Measurements from ENCODE around the gene KIAA2012.
"Not testable (repeated sequence)": the region's sequence is repeated elsewhere in the genome, so short reads cannot be mapped to it uniquely, and the experiment has no call there.

KIAA2012 gene

GRCh38 chr2:202120828-202121227 lies 47.8 kb downstream of the KIAA2012 start:
- DNase-seq = no peak

- DNase-seq = peak; percentile 92
These were observed 48.6 kb downstream of the KIAA2012 start for GRCh38 chr2:202121532-202122162.

- no peak for DNase-seq
These were observed 49.1 kb downstream of the KIAA2012 start for GRCh38 chr2:202122163-202122540.

- DNase-seq = no peak
These were observed 50.1 kb downstream of the KIAA2012 start for GRCh38 chr2:202122980-202123720.

GRCh38 chr2:202124286-202124685 lies 51.2 kb downstream of the KIAA2012 start:
- DNase-seq = no peak

DNA sequence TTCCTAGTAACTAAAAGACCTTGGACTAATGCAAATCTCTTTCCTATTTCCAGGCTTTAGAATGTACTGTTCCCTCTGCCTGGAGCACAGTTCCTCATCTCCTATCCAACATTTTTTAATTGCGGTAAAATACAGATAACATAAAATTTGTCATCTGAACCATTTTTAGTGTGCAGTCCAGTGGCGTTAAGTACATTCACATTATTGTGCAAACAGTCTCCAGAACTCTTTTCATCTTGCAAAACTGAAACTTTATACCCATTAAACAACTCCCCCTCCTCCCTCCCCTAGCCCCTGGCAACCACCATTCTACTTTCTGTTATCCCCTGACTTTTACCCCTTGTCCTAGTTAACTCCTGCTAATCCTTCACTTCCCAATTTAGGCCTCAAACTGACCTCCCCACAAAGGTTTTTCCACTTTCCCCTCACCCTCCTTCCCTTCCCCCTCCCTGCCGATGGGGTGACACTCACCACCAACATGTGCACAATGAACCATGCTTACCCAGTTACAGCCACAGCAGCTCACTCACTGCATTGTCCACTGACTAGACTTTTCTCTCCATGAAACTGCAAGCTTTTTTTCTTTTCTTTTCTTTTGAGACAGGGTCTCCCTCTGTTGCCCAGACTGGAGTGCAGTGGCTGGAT lies 54.8 kb downstream of the KIAA2012 start:
- DNase-seq = peak; percentile 85

DNA sequence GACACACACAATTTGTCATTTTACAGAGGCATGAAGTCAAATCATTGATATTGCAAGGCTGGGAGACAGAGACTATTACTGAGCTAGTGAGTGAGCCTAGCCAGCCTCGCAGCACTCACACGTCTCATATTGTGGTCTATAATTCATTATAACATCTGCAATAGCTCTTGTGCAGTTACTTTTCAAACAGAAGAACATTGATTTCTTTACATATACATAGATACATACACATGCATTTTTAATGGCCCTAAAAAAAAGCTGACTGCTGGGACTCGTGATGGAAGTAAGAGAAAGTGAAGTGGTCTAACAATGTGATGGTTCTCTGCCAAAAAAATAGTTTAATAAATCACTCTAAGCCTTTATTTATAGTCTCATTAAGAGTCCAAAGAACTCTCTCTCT lies 56.8 kb downstream of the KIAA2012 start:
- no peak for DNase-seq

- DNase-seq = no peak
These were observed 60.3 kb downstream of the KIAA2012 start for GRCh38 chr2:202133200-202133908.

DNA sequence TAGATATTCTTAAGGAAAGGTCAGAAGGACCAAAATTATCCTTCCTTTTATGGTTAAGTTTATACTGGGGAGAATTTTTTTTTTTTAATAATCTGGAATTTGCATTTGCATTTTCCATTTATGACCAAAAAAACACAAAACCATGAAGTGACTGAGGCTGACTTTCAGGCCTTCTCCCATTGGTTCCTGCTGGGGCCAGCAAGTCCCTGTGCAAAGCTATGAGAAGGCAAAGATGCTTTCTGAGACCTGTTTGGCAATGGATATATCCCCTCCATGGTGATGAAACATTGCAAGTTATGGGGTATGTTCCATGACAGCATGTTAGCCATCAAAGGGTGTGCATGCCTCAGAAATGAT lies 60.8 kb downstream of the KIAA2012 start:
- no peak for DNase-seq

DNA sequence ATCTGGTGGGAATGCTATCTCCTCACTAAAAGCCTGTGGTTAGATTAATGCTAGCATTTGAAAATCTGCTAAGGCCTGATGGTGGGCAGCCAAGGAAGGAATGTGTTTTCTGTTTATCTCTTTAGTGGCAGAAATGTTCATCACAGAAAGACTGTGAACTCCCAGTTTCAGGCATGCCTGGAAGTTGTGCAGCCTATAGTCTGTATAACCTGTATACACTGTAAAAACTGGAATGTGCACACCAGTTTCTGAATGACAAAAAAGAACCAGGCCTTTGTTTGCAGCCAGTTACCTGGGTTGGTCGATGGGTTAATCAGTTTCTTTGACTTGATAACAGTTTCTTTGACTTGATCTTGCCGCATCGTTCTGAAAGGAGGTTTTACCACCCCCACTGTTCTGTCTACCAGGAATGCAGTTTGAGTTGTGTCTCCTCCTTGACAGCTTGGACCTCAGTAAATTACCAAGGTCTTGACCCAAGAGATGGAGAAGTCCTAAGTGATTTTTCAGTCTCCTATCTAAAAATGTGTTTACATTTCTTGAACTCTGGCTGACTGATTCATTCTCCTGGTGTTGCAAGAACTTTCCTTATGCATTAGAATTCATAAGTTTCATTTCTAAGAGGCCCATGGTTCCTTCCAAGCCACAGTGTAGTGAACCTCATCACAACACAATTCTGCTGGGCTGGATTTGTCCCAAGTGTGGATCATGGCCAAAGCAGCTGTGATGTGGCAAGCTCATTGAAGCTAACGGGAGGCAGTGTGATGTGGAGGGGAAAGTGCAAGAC lies 62.2 kb downstream of the KIAA2012 start:
- peak; percentile 84 for DNase-seq

DNA sequence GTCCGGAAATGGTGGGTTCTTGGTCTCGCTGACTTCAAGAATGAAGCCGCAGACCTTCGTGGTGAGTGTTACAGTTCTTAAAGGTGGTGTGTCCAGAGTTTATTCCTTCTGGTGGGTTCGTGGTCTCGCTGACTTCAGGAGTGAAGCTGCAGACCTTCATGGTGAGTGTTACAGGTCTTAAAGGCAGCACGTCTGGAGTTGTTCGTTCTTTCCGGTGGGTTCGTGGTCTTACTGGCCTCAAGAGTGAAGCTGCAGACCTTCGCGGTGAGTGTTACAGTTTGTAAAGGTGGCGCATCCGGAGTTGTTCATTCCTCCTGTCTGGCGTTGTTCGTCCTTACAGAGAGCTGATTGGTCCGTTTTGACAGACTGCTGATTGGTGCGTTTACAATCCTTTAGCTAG lies 63.0 kb downstream of the KIAA2012 start:
- not testable (repeated sequence) for DNase-seq

DNA sequence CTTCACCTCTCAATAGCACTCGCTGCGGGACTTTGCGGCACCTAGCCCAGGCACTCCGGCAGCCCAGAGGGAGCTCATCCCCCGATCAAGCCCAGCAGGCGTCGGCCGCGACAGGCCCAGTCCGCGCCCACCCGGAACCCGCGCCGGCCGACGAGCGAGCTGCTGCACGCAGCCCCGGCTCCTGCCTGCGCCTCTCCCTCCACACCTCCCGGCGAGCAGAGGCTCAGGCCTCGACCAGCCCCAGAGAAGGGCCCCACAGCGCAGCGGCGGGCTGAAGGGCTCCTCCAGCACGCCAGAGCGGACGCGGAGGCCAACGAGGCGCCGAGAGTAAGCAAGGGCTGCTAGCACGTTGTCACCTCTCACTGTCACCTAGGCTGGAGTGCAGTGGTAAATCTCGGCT lies 63.5 kb downstream of the KIAA2012 start:
- DNase-seq = no peak

GRCh38 chr2:202140522-202141252 lies 67.6 kb downstream of the KIAA2012 start:
- DNase-seq = peak; percentile 17

GRCh38 chr2:202141329-202141947 lies 68.4 kb downstream of the KIAA2012 start:
- DNase-seq = peak; percentile 37

GRCh38 chr2:202142540-202142939 lies 69.5 kb downstream of the KIAA2012 start:
- no peak for DNase-seq

GRCh38 chr2:202147775-202148174 lies 74.7 kb downstream of the KIAA2012 start:
- no peak for DNase-seq

DNA sequence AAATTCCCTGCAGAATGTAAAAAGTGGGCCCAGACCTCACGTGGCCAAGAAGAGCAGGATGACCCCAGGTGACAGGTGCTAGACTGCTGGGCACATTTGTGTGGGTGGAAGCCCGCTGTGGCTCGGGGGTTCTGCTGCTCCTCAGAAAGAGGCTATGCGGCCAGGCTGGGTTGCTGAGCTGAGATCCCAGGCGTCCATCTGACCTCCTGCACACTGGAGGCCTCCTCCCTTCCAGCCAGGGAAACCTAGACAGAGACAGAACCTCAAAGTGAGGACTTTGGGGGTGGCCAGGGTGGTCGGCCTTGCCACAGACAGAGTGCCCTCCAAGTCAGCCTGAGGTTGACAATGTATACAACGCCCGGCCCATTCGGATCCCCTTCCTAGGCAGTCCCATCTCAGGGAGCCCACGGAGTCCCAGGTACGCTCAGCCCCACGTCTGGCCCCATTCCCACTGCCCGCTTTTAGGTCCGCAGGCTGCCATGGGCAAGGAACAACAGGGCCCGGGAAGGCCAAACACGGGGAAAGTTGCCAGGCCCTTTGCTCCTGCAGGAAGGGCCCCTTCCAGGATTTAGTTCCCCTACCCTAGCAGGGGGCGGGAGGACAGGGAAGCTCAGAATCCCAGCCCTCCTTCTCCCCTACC lies 75.6 kb downstream of the KIAA2012 start:
- DNase-seq = no peak

DNA sequence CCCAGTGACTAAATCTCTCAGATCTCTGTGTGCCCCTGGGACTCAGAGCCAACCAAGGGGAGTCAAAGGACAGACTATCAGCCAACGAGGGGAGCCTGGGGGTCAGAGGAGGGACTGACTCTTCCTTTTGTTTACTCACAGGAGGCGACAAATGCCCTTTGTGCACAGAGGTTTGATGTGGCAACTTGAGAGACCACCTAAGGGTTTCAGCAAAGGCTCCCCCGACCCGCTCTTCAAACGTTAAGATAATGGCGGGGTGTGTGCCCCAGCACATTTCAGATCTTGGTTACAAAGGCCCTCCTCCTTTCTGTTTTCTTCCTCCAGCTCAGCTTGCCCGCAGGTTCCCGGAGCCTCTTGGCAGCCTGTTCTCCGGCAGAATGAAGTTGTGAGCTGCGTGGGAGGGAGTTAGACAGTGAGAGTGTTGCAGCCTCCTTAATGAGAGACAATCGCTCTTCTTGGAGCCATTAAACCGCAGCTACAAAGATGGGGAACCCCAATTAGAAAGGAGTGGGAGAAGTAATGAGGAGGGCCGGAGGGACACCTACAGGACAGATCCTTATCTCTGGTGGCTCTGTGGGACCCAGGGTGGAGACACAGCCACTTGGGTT lies 76.2 kb downstream of the KIAA2012 start:
- no peak for DNase-seq

GRCh38 chr2:202149936-202150335 lies 76.9 kb downstream of the KIAA2012 start:
- no peak for DNase-seq

DNA sequence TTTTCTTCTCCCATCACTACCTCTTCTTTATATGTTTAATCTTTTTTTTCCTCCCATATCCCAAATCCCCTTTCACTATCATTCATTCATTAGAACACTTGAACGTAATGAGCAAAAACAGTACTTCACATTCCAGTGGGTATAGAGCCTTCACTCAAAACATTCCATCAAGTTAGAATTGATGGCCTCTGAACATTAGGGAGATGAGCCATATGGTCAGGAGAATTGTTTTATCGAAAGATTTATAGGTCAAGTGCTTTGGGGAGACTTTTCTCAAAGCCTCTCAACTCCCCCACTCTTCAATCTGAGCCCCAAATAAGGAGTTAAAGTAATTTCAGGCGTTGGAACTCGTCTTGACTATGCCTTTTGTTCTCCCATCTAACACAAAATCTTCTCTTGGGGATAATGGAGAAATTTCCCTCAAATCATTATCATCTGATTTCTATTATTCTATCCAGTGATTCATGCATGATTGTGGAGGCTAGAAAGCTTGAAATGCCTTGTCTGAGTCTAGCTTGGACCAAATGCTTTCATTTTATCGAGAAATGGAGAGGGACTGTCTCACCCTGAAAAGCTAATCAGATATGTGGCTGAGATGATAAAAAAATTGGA lies 79.2 kb downstream of the KIAA2012 start:
- no peak for DNase-seq
